NB4 (cell line): ENCODE measurements around the gene SAFB.

Source experiments
- POLR2A ChIP-seq: IDR thresholded peaks from 2 replicates; pipeline ENCODE4 v1.6.1; 2011; ENCODE audit warnings: mild to moderate bottlenecking; ENCODE audit not compliant: insufficient read length; ENCODE audit errors: extremely low read depth
- TF ChIP-seq, protein P1 (sequence below): IDR thresholded peaks from one replicate; pipeline ENCODE4 v1.5.1; 2012; ENCODE audit warnings: low read depth, low read length

DNA sequence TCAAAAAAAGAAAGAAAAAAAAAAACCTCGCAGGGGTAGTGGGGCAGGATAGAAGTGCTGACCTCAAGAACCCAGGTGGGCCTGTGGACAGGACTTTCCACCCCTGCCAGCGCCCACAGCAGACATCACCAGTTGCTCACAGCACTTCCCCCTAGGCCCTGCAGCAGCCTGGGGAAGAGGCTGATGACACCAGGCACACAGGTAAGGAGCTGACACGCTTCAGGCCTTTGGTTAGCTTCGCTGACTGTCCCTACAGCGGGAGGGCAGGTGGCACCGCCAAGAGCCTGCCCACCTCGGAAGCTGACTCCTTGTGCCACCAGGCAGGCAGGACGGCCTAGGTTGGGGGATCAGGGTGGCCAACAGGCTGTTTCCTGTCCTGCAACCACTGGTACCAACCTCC, 88.1 kb downstream of the SAFB start:
- no peak for TF ChIP-seq POLR2A
- TF ChIP-seq, protein P1, sequence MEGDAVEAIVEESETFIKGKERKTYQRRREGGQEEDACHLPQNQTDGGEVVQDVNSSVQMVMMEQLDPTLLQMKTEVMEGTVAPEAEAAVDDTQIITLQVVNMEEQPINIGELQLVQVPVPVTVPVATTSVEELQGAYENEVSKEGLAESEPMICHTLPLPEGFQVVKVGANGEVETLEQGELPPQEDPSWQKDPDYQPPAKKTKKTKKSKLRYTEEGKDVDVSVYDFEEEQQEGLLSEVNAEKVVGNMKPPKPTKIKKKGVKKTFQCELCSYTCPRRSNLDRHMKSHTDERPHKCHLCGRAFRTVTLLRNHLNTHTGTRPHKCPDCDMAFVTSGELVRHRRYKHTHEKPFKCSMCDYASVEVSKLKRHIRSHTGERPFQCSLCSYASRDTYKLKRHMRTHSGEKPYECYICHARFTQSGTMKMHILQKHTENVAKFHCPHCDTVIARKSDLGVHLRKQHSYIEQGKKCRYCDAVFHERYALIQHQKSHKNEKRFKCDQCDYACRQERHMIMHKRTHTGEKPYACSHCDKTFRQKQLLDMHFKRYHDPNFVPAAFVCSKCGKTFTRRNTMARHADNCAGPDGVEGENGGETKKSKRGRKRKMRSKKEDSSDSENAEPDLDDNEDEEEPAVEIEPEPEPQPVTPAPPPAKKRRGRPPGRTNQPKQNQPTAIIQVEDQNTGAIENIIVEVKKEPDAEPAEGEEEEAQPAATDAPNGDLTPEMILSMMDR: no peak
